ENCODE data around the gene GZF1.

GZF1 gene

GRCh38 chr20:23361476-23362391, at the start of gene GZF1:
Gene GZF1 (plus strand): TSS chr20:23362182. CDS start chr20:23364384, 2,202 bp downstream.
- DNase-seq: peak; percentile 99

DNA sequence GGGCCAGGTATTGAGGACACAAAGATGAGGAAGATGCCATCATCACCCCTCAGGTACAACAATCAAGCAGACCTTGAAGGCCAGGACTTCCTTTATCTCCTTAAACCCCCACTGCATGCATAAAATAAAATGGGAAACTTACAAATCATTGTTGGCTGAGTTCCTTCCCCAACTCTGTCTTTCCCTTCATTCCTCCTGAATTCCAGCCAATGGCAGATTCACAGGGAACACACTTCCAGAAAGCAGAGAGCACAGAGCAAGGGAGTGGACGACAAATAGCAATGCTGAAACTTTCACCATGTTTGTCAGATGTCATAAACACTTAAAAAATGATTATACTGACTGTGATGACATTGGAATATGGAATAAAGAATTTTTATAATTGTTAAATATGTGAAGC, 48.7 kb upstream of the GZF1 start:
- no peak for DNase-seq

GRCh38 chr20:23314699-23315098, 47.3 kb upstream of the GZF1 start:
- DNase-seq: no peak

GRCh38 chr20:23315099-23315498, 46.9 kb upstream of the GZF1 start:
- DNase-seq: no peak

- DNase-seq: no peak
These were observed 45.4 kb upstream of the GZF1 start for GRCh38 chr20:23316626-23317025.

DNA sequence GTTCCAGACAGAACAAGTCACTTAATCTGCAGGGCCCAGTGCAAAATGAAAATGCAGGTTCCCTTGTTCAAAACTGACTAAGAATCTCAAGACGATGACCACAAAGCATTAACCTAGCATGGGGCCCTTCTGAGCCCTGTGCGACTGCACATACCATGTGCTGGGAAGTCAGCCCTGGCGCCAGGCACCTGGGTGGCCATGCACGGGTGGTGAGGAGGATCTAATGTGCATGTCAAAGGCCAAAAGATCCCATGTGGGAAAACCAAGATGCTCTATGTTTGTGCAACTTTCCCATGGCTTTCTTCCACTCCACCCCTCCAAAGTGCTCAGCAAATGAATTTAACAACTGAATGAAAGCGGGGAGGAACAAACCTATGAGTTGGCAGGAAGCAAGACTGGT, 44.9 kb upstream of the GZF1 start:
- no peak for DNase-seq

DNA sequence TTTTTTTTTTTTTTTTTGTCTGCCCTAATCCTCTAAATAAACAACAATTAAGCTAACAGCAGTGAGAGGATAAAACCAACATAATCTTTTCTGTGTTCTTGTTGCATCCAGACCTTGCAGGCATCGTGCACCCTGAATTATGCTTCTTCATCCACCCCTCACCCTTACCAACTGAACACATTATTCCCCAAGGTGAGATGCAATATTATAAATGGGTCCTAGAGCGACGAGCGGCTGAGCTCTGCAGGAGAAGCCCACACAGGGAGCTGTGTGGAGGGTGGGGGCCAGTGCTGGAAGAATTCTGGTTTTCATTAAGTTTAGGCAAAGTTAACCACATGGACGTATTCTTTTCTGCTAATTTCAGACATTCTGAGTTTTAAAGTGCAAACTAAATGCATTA, 43.6 kb upstream of the GZF1 start:
- no peak for DNase-seq

DNA sequence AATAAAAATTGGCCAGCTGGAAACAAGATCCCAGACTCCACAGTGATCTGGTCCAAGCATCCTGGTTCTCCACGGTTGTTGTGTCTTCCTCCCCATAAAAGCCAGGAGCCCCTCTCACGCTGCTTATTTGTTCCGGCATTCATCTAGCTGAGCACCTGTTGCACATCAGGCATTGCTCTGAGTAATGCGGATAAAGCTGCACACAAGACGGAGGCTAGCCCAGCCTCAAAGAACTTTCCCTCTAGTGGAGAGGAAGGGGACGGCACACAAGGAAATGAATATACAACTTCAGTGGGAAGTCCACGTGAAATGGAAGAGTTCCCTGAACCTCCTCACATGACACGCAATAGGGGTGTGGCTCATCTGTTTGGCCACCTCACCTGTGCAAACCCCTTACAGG, 41.7 kb upstream of the GZF1 start:
- DNase-seq: no peak

- no peak for DNase-seq
These were observed 36.9 kb upstream of the GZF1 start for GRCh38 chr20:23325107-23325506.

DNA sequence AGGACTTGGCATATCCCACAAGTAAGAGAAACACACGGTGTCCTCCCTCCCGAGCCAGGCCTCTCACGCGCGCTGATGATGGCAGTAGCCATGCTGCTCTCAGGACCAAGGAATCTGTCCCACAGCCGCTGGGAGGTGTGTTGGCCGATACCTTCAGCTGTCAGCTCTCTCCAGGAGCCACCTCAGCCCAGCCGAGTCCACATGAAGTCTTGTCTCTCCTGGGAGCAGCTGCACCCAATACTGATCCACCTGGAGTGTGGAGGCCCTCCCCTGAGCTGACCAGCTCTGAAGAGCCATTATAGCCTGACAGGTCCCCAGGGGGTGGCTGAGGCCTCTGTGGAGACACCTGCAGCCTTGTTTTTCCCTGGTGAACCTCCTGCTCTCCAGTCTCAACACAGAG, 35.2 kb upstream of the GZF1 start:
- peak; percentile 27 for DNase-seq

GRCh38 chr20:23327617-23328333, 34.2 kb upstream of the GZF1 start:
- no peak for DNase-seq

GRCh38 chr20:23331450-23332350, 30.3 kb upstream of the GZF1 start:
- no peak for DNase-seq

- no peak for DNase-seq
These were observed 29.5 kb upstream of the GZF1 start for GRCh38 chr20:23332467-23332866.

GRCh38 chr20:23334111-23334510, 27.9 kb upstream of the GZF1 start:
- DNase-seq: no peak

DNA sequence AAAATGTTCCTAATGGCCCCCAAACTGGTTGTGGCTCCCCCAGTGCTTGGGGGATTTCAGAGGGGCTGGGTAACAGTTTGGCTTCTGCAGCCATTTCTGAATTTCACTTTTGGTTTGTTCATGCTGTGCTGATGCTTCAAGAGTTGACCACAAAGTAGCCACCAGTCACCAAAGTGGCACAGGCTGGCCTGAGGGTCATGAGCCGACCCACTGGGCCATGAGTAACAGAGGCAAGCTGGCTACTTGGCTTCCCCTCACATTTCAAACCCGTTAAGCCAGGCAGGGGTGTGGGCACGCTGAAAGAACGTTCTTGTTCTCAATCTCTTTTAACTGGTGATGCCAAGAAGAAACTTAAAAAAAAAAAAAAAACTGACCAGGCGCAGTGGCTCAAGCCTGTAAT, 26.5 kb upstream of the GZF1 start:
- no peak for DNase-seq

- DNase-seq: no peak
These were observed 25.5 kb upstream of the GZF1 start for GRCh38 chr20:23336476-23336875.

DNA sequence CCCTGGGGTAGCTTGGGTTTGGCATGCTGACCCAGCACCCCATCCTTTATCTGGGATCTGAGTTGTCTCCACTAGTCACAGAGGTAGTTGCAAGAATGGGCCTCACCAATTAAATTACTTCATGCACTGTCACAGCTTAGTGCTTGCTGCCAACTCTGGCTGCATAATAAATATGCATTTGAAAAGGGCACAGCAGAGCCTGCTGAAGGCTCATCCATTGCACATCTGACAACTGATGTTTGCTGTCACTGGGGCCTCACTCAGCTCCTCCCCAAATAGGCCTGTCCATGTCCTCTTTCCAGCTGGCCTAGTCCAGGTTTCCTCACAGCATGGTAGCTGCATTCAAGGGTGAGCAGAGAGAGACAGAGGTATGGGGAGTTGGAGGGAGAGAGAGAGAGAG, 24.7 kb upstream of the GZF1 start:
- DNase-seq: no peak

DNA sequence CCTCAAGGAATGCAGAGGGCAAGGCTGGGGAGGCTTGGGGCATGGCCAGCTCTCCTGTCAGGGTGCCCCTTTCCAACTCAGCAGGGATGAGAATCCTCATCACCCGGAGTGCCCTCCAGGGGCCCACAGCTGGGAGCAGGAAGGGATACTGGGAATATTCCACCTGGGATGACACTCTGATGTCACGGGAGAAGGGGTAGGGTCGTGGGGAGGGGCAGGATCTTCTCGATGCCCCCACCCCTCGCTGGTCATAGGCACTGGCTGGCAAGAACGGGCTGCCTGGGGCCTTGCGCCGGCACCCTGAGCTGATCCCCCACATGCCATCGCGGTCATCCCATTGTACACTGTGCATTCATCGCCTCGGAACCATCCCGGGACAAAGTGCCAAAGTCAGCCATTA, 22.0 kb upstream of the GZF1 start:
- DNase-seq: no peak

DNA sequence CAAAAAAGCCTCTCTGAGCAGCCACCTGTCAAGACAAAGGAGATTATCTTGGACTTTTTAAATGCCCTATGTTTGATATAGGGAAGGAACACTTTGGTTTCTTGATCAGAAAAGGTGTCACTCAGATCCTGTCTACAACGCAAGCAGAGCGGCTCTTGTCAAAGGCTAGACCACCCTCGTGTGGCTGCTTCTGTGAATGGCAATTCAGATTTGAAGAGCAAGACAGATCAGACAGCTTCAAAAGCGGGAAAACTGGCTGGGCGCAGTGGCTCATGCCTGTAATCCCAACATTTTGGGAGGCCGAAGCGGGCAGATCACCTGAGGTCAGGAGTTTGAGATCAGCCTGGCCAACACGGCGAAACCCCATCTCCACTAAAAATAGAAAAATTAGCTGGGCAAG, 21.5 kb upstream of the GZF1 start:
- DNase-seq: peak; percentile 71

- no peak for DNase-seq
These were observed 20.9 kb upstream of the GZF1 start for GRCh38 chr20:23341073-23341472.

GRCh38 chr20:23343590-23343989, 18.4 kb upstream of the GZF1 start:
- no peak for DNase-seq

DNA sequence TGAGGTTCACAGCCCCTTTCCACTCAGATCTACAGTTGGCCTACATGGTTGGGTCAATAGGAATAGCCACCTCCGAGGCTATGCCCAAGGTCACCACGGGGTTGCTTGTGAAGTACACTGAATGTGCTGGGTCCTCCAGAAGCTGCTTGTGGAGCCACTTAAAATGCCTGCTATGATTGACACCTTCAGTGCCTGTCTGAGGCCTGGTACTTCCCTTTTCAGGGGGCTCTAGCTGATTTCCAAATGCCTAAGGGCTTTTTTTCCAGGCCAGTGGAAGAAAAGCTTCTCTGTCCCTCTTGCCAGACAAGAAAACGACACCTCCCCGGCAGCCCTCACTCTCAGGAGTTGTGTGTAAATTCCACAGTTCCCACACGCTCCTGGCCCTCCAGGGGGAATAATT, 17.6 kb upstream of the GZF1 start:
- no peak for DNase-seq

GRCh38 chr20:23346002-23346401, 16.0 kb upstream of the GZF1 start:
- no peak for DNase-seq
